SHP77 treated with DMSO at 0.1 percent for 48 hours (cell line): ENCODE measurements around the gene FEN1.

Experiments used
- DNase-seq: peaks from one replicate; lab custom pipeline; 2025; lab: John Stamatoyannopoulos, UW

FEN1 gene

DNA sequence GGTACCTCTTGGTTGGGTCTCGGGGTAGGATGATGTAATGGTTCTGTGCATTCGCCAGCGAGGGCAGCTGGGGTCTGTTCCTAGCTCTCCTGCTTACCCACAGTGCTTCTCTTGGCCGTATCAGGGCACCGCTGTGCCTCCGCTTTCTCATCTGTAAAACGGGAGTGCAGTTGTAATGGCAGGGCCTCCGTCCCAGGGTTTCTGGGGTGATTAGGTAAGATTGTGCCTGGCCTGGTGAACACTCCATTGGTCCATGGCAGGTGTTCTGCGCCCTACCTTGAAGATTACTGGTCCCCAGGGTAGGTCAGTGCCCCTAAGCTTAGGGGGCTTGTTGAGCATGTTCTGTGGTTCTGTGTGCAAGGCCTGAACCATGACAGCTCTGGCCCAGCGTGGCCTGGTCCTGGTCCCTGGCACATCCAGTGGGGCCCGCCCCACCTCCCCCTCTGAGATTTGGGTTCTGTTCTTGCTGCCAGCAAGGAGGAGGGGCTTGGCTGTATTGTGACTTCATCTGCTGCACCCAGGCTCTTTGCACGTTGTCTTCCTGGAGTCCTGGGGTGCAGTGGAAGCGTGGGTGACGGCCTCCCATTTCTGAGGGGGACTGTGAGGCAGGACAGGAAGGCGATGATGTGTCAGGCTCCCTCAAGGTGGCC, 35.4 kb upstream of the FEN1 start:
- no peak for DNase-seq

GRCh38 chr11:61760946-61761345, 31.8 kb upstream of the FEN1 start:
- no peak for DNase-seq

DNA sequence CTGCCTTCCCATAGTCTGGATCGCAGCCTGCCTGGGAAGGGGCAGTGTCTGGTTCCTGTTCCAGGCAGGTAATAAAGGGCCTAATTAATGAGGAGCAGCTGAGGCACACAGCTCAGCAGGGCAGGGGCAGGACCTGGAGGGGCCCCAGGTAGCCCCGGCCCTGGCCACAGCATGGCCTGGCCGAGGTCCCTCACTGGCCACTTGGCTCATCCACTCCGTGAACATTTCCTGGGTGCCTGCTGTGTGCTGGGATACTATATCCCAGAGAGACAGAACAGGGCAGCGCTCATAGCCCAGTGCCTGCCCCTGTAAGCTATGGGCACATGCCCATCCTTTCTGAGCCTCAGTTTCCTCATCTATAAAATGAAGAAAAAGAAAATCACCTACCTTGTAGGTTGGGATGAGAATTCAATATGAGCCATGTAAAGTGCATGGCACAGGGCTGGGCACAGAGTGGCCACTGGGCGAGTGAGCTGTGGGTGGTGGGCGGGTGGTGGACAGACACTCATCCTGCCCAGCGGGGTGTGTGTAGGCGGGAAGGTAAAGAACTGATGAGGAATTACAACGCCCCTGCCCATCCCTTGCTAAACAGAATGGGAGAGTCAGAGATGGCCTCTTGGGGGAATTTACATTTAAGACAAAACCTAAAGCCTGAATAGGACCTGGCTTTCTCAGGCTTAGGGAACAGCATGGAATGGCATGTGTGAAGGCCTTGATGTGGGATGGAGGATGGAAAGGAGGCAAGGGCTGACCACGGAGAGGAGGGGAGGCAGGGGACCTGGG, 31.1 kb upstream of the FEN1 start:
- DNase-seq = no peak

GRCh38 chr11:61762223-61762615, 30.5 kb upstream of the FEN1 start:
- DNase-seq = no peak

DNA sequence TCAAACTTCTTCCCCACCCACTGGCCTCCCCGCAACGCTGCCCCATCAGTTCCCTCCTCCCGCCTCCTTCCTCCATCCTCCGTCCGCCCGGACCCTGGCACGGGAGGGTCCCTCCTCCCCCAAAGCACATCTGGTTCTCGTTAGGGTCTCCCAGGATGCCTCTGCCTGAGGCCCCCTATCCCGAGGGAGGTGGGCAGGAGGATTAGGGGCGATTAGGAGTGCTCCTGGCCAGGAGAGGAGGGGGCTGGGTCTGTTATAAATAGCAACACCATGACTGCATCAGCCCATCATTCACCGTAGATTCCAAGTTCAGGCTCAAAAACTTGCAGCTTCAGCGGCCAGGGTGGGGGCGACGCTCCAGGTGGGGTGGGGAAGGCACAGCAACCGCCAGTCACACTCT, 29.9 kb upstream of the FEN1 start:
- DNase-seq = no peak

- DNase-seq = no peak
Observed at GRCh38 chr11:61763930-61764605, 28.6 kb upstream of the FEN1 start.

DNA sequence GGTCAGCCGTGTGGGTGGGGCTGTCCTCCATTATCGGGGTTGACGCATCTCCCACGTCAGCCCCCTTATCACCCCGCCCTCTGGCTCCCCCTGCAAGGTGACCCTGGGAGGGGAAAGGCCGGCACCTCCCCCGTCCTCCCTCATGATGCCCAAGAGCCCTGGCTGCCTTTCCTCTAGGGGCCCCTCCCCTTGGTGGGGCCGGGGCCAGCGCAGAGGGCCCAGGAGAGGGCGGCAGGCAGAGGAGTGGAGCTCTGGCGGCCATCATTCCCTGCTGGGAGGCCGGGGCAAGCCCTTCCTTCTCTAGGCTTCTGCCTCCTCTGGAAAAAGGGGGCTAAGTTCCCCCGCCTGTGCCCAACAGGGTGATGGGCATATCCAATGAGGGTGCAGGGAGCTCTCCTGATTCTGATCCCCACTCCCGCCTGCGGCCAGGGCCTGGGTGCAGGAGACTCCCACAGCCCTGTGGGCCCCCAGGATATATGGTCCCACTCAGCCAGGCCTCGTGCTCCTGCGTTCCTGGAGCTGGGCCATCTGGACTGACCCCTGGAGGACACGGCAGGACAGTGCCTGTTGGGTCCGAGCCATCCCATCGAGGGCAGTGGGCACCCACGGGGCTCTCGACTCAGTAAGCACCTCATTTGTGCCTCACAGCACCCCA, 28.0 kb upstream of the FEN1 start:
- DNase-seq = no peak

- DNase-seq = no peak
Observed at GRCh38 chr11:61765550-61766253, 27.0 kb upstream of the FEN1 start.

- DNase-seq = peak; percentile 32
Observed at GRCh38 chr11:61766353-61766841, 26.3 kb upstream of the FEN1 start.

GRCh38 chr11:61768376-61769076, 24.2 kb upstream of the FEN1 start:
- no peak for DNase-seq

DNA sequence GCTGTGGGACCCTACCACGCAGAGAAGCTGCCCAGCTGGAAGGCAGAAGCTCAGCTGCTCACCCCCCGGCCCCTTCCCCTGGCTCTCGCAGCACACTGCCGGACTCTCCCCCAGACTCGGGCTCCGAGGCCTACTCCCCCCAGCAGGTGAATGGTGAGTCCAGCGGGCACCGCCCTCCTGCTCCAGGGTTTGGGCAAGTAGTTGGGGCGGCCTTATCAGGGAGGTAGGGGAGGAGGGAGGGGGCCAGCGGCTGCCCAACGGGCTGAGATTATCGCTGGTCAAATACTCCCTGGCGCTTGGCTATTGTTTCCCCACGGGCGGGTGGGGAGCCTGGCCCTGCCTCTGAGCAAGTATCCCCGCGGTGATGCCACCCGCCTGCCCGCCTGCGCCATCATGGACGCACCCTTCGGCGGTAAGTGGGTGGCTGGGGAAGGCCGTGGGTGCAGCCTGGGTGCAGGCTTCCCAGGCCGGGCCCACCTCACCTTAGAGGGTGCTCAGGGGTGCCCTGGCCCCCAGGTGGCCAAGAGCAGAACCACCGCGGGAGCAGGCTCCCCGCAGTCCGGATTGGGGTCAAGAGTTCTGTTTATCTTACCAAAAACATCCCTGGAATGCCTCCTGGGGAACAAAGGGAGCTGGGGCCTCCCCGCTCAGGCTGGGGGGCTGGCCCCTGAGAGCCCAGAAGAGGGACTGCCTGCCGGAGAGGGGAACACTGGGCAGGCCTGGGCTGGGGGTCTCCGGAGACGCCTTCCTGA, 23.4 kb upstream of the FEN1 start:
- no peak for DNase-seq

GRCh38 chr11:61769946-61770683, 22.6 kb upstream of the FEN1 start:
- DNase-seq = no peak

DNA sequence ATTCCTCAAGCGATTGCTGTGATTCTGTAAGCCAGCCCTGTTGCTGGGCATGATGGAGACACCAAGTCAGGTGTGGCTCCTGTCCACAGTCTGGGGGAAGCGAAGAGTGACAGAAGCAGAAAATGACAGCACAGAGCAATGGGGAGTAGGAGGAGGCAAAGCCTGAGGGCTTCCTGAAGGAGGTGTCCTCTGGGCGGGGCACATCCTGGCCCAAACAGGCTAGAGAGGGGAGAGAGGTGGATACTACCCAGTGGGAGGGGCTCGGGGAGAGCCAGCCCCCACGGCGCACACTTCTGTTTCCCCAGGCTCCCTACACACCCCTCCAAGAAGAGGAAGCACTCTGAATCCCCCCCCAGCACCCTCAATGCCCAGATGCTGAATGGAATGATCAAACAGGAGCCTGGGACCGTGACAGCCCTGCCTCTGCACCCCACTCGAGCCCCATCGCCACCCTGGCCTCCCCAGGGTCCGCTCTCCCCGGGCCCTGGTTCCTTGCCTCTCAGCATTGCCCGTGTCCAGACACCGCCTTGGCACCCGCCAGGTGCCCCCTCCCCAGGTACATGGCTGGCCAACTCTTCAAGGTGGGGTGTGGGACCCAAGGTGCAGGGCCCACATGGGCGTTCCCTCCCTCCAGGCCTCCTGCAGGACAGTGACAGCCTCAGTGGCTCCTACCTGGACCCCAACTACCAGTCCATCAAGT, 21.4 kb upstream of the FEN1 start:
- DNase-seq = no peak

DNA sequence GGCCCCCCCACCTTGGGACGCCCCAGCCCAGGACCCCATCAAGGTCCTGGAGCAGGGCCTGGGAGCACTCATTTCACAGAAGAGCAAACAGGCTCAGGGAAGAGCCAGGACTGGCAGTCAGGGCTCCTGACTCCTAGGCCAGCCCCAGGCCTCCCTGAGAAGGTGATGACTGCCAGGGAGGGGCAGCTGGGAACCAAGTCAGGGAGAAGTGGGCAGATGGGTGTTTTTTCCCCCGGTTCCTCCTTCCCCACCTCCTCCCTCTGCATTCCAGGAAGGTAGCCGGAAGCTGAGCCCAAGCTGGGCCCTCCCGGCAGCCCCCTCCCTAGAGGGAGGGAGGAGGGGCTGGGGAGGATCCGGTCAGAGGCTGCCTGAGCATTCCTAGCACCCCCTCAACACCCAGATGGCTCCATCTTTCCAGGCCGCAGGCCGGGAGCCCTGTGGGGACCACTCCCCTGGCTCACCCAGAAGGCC, 20.7 kb upstream of the FEN1 start:
- no peak for DNase-seq

DNA sequence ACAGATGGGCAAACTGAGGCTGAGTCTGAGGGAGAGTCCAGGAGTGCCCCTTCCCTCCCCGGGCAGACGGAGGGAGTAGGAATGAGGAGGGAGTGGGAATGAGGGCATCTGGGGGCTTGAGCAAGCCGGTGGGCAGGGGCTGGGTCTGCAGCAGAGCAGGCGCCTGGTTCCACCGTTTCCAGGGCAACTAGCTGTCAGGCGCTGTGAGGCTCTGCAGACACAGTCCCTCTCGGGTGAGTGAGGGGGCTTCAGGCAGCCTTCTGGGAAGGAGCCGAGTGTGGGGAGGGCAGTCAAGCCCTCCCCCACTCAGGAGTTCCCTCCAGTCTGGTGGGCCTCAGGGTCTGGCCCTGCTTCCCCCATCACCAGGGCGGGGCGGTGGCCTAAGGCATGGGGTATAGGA, 19.4 kb upstream of the FEN1 start:
- DNase-seq = no peak

DNA sequence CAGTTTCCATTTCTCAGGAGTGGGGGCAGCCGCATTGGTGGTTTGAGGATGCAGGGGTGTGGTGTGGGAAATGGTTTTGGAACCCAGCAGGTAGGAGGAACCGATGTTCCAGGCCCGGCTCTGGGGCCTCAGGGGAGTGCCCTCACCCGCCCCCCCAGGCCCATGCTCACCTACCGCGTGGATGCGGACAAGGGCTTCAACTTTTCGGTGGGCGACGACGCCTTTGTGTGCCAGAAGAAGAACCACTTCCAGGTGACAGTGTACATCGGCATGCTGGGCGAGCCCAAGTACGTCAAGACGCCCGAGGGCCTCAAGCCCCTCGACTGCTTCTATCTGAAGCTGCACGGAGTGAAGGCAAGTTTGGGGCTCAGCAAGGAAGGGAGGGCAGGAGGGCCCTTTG, 18.9 kb upstream of the FEN1 start:
- DNase-seq = no peak

GRCh38 chr11:61774411-61774810, 18.3 kb upstream of the FEN1 start:
- DNase-seq = no peak

GRCh38 chr11:61775106-61775505, 17.6 kb upstream of the FEN1 start:
- no peak for DNase-seq
